ENCODE results near the gene SOX5.

The SOX5 gene

DNA sequence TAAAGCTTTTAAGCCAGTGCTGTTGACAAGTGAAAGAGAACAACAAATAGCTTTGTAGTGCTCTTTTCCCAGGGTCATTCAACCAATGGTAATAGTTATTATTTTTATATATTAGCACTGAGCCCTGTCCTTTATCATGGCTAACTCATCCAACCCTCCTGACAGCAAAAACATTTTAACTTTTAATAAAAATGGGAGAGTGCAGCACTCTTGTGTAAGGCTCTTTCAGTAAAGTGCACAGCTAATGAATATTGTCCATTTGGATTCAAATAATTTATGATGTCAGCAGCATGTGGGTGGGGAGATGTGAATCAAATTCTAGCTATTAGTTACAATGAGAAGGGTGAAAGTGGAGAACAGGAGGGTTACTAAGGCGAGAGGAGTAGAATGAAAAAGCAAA is 185.7 kb downstream of the SOX5 start:
- ATAC-seq (no peak), DNase-seq (no peak)
- Mint-ChIP-seq H3K27me3 (no peaks in the 10 kb centered on the region), H3K4me3 (no peak overlapping the region), H3K27ac (no peak overlapping the region), H3K4me1 (no peaks in the 10 kb centered on the region), H3K9me3 (no peaks in the 10 kb centered on the region)

DNA sequence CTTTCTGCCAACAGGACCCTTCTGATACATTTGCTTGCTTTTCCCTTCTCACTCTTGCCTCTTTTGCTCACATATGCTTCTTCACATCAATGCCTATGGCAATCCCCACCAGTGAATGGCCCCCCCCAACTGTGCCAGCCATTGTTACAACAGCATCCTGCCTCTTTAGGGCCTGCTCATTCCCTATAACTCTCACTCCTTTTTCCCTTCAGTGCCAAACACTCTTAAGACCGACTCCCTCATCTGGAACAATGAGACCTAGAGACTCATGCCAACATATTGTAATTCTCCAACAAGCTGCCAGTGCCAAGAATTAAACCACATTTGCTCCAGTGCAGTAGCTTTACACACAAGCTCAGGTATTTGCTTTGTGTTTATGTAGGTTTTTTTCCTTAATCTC is 189.0 kb downstream of the SOX5 start:
- Mint-ChIP-seq H3K9me3 (no peaks in the 10 kb centered on the region), H3K27ac (no peak overlapping the region), H3K4me3 (no peak overlapping the region), H3K4me1 (no peaks in the 10 kb centered on the region), H3K27me3 (no peaks in the 10 kb centered on the region)
- ATAC-seq (no peak), DNase-seq (no peak)

DNA sequence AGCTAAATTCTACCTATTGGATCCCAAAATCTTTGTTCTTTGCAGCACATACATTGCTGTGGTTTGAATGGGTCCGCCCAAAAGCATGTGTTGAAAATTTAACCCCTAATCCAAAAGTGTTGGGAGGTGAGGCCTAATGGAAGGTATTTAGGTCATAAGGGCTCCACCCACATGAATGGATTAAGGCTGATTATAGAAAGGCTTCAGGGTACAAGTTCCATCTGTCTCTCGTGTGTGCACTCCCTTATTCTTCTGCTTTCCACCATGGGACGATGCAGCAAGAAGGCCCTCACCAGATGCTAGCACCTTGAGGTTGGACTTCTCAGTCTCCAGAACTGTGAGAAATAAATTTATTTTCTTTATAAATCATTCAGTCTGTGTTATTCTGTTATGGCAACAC is 190.9 kb downstream of the SOX5 start:
- ATAC-seq (no peak), DNase-seq (no peak)
- H3K4me3 Mint-ChIP-seq = no peak overlapping the region
- no peaks in the 10 kb centered on the region for H3K4me1 Mint-ChIP-seq
- no peaks in the 10 kb centered on the region for H3K9me3 Mint-ChIP-seq
- no peaks in the 10 kb centered on the region for H3K27me3 Mint-ChIP-seq
- no peak overlapping the region for H3K27ac Mint-ChIP-seq

DNA sequence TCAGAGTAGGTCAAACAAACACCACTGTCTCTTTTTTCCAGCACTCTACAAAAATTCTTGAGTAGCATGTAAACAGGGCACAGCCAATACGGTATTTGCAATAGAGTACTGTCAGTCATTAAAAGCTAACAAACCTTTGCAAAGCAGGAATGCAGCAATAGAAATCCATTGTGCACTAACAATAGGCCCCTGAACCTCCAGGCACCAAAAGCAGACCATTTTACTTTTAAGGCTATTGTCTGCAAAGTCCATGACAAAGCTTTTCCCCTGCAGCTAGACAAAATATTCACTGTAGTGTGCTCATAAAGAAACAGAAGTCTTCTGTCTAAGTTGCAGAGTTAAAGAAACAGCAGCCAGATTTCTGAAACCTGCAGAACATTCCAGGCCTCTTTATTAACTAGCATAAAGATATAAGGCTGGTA is 191.9 kb downstream of the SOX5 start:
- no peak overlapping the region for H3K27ac Mint-ChIP-seq
- ATAC-seq (no peak), DNase-seq (no peak)
- H3K4me3 Mint-ChIP-seq = no peak overlapping the region
- H3K27me3 Mint-ChIP-seq = no peaks in the 10 kb centered on the region
- no peaks in the 10 kb centered on the region for H3K9me3 Mint-ChIP-seq
- no peaks in the 10 kb centered on the region for H3K4me1 Mint-ChIP-seq

DNA sequence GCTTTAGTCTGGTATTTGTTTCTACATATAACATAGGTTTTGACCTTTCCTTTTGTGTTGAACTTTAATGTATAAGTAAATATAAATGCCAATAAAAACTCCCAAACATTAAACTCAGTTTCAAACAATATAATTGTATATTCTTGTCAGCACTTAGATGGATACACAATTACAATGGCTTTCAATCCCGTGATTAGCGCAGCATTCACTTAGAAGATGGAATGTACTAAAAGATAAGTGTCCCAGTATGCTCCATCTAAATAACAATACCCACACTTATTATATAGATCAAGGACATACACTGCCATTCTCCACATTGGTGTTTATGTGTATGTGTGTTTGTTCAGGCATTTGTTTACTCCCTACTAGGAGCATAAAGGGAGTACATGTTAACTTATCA is 193.1 kb downstream of the SOX5 start:
- no peaks in the 10 kb centered on the region for H3K27me3 Mint-ChIP-seq
- DNase-seq = no peak
- H3K4me3 Mint-ChIP-seq = no peak overlapping the region
- no peaks in the 10 kb centered on the region for H3K4me1 Mint-ChIP-seq
- ATAC-seq = no peak
- H3K27ac Mint-ChIP-seq = no peak overlapping the region
- no peaks in the 10 kb centered on the region for H3K9me3 Mint-ChIP-seq

DNA sequence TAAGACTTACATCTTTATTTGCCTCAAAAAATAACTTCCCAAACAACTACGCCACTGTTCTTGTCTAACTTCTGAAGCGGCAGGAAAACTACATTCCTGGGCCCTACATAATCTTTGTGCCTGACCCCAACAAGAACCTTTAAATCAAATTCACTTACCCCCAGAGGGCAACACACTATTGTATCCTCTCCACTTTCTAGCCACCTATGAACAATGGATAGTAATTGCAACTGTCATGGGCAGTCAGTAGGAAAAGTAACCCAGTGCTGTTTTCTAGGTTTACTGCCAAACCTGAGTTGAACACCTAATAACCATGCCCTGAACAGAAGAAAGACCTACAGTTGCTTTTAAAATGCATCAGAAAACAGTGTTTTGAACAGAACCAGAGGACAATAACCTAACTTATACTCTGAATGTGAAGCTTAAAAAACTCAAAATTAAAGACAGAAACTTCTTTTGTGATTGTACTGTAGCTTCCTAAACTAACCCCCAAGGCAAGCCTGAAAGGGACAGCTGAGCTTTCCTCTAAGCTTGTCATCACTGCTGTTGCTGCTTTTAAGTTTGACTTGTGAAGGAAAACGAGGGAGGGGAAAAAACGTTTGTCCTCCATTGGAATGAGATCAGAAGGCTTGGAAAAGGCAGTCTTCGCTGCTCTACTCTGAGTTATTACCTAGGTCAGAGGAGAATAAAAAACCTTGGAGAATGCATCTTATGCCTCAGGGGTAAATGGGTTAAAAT is 195.7 kb downstream of the SOX5 start:
- DNase-seq = no peak
- Mint-ChIP-seq H3K9me3 (no peaks in the 10 kb centered on the region), H3K4me3 (no peak overlapping the region), H3K4me1 (no peaks in the 10 kb centered on the region), H3K27ac (no peak overlapping the region), H3K27me3 (no peaks in the 10 kb centered on the region)
- no peak for ATAC-seq

DNA sequence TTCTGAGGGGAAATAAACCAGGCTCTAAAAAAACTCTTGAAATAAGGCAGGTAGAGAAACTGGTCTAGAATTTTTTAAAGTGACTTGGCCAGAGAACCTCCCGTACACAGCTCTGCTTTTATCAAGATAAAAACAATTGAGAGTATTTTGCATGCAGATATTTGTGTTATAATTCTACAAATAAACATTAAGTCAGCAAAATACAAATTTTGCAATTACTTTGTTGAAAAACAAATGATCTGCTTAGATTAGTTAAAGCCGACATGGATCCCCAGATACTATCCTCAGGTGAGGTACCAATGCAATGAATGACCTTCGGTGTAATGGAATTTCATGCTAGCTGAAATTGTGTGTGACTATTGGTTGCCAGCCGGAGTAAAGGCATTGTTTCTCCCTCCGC is 197.2 kb downstream of the SOX5 start:
- Mint-ChIP-seq H3K27me3 (no peaks in the 10 kb centered on the region), H3K9me3 (peaks cover 5% of the 10 kb centered on the region in 2 donors), H3K4me1 (no peaks in the 10 kb centered on the region), H3K27ac (no peak overlapping the region), H3K4me3 (no peak overlapping the region)
- ATAC-seq (no peak), DNase-seq (no peak)

DNA sequence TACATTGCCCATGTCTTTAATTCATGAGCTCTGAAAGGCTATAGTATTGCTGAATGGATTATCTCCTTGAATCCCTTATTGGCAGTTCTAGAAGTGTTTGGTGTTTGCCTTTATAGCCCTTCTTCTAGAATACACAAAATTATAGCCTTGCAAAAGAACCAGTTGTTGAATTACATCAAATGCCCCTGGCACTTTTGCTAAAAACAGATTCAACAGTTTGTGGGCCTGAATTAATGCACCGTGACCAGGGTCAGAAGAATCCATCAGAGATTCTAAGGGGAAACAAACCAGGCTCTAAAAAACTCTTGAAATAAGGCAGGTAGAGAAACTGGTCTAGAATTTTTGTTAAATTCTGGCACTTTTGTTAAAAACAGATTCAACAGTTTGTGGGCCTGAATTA is 197.8 kb downstream of the SOX5 start:
- no peaks in the 10 kb centered on the region for H3K4me1 Mint-ChIP-seq
- no peak overlapping the region for H3K4me3 Mint-ChIP-seq

DNA sequence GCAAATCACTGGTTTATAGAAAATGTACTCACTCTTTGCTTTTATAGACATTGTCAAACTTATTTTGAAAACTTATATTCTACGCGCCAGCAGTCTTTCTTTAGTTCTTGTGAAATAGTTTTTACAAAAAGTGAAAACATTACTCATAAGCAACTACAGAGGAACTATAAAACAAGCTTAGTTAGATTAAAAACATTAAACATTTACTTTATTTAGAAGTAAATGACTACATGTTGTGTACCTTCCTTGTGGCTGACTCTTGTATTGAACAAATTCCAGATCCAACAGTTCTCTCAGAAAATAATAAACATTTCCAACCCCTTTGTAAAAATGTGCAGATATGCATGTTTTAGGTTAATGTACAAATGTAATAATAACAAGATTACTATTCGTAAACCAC is 198.5 kb downstream of the SOX5 start:
- Mint-ChIP-seq H3K27ac (no peak overlapping the region), H3K27me3 (no peaks in the 10 kb centered on the region), H3K4me1 (no peaks in the 10 kb centered on the region), H3K9me3 (peaks cover 8 to 11% of the 10 kb centered on the region in 2 donors), H3K4me3 (no peak overlapping the region)
- DNase-seq = no peak
- ATAC-seq = no peak

More for the DNA sequence above, 197.8 kb downstream of the SOX5 start:
- no peaks in the 10 kb centered on the region for H3K27me3 Mint-ChIP-seq
- peaks cover 8 to 11% of the 10 kb centered on the region in 2 donors for H3K9me3 Mint-ChIP-seq
- no peak overlapping the region for H3K27ac Mint-ChIP-seq
- ATAC-seq = no peak
- DNase-seq = no peak

DNA sequence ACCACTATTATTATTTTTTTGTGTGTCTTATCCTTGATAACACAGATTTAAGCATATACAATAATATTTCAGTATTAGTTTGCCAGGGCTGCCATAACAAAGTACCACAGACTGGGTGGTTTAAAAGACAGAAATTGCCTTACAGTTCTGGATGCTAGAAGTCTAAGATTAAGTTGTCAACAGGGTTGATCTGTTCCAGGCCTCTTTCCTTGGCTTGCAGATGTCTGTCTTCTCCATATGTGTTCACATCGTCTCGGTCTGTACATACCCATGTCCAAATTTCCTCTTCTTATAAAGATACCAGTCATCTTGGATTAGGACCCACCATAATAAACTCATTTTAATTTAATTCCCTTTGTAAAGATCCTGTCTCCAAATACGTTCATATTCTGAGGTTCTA is 204.8 kb downstream of the SOX5 start:
- DNase-seq = no peak
- Mint-ChIP-seq H3K27ac (no peak overlapping the region), H3K27me3 (no peaks in the 10 kb centered on the region), H3K4me1 (no peaks in the 10 kb centered on the region), H3K9me3 (peaks cover 13 to 19% of the 10 kb centered on the region in 2 donors), H3K4me3 (no peak overlapping the region)
- no peak for ATAC-seq

DNA sequence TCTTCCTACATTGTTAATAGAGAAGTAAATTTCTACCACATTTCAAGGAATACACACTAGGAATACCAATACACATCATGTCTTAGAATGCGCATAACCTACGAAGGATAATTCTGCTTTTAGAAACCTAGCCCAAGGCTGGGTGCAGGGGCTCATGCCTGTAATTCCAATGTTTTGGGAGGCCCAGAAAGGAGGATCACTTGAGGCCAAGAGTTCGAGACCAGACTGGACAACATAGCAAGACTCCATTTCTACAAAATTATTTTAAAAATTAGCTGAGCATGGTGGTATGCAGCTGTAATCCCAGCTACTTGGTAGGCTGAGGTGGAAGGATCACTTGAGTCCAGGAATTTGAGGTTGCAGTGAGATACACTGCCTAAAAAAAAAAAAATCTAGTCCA is 206.9 kb downstream of the SOX5 start:
- ATAC-seq (no peak), DNase-seq (no peak)
- H3K4me3 Mint-ChIP-seq = no peak overlapping the region
- H3K4me1 Mint-ChIP-seq = no peaks in the 10 kb centered on the region
- H3K27ac Mint-ChIP-seq = no peak overlapping the region
- peaks cover 11 to 23% of the 10 kb centered on the region in 2 donors for H3K9me3 Mint-ChIP-seq
- no peaks in the 10 kb centered on the region for H3K27me3 Mint-ChIP-seq

DNA sequence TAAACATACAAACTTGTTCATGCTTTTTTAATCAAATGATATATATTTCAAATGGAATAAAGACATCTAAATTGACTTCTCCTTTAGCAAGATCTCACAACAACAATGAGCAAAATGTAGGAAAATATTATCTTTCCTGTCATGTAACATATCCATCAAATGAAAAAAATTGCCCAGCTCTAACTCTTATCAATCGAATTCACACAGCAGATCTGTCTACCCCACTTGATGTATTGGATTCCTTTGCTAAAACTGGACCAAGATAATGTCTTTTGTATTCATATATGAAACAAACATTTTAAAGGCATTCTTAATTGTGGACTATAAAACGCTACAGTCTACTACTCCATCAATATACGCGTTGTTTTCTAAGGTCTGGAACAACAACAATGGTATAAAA is 218.0 kb downstream of the SOX5 start:
- Mint-ChIP-seq H3K9me3 (peaks cover 0 to 4% of the 10 kb centered on the region in 2 donors), H3K27ac (no peak overlapping the region), H3K4me3 (no peak overlapping the region), H3K27me3 (no peaks in the 10 kb centered on the region), H3K4me1 (no peaks in the 10 kb centered on the region)
- ATAC-seq = no peak
- DNase-seq = no peak

DNA sequence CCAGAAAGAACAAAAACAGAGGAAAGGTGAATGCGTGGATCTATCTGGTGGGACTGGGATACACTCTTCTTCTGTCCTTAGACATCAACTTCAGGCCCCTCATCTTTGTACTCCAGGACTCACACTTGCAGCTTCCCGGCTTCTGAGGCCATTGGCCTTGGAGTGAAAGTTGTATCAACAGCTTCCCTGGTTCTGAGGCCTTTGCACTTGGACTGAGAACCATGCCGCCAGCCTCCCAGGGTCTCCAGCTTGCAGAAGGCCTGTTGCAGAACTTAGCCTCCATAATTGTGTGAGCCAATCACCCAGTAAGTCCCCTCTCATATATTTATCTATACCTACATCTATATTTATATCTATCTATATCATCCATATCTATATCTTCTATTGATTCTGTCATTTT is 218.4 kb downstream of the SOX5 start:
- DNase-seq (no peak), ATAC-seq (no peak)
- Mint-ChIP-seq H3K4me3 (no peak overlapping the region), H3K9me3 (peaks cover 0 to 4% of the 10 kb centered on the region in 2 donors), H3K4me1 (no peaks in the 10 kb centered on the region), H3K27me3 (no peaks in the 10 kb centered on the region), H3K27ac (no peak overlapping the region)

DNA sequence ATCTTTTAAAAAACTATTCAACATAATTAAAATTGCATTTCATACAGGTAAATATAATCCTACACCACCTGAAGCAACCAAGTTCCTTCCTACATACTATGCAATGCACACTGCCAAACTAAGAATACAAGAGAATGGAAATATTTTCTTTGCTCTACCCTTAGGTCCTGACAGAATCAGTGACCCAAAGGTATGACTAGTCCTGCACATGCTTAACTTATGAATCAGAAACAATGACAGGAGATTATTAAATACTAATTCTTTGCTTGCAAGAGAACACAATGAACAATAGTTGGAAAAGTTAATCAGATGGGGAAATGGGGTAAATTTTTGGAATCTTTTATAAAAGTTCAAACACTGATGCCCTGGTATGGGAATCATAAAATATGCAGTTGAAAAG is 220.1 kb downstream of the SOX5 start:
- ATAC-seq (no peak), DNase-seq (no peak)
- Mint-ChIP-seq H3K27me3 (no peaks in the 10 kb centered on the region), H3K27ac (no peak overlapping the region), H3K9me3 (peaks cover 7 to 10% of the 10 kb centered on the region in 2 donors), H3K4me1 (no peaks in the 10 kb centered on the region), H3K4me3 (no peak overlapping the region)

DNA sequence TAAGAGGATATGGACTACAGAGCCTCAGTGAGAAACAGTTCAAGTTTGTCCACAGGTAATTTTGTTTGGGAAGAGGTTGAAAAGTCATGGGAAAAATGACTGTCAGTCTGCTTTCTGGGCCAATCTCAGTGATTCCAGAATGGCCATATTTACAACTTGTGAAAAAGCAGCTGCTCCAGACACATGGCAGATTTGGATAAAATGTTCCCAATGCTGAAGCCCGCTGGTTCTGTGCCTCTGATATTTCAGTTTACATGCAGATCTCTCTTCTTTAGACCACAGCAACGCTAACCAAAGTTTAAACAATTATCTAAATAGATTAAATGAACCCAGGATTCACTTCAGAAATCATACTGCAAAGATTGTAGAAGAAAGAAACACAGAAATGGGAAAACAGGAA is 222.8 kb downstream of the SOX5 start:
- no peak for ATAC-seq

DNA sequence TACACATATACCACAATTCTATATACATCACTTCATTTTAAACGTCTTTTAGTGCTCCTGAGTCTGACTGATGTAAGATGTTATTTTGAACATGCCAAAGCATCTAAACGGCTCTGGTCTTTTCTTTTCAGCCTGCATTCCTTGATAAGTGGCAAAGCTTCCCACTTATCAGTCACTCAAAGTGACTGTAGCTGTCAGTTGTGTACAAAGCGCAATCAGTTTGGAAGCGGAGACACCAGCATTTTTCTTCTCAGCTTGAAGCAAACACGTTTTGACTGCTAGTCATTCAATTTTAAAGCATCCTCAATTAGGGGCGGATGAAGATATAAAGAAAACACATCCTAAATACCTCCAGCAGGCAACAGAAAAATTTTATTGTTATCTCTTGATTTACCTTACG is 226.8 kb downstream of the SOX5 start:
- Mint-ChIP-seq H3K4me1 (no peaks in the 10 kb centered on the region), H3K27me3 (no peaks in the 10 kb centered on the region), H3K9me3 (peaks cover 7 to 15% of the 10 kb centered on the region in 2 donors), H3K27ac (no peak overlapping the region), H3K4me3 (no peak overlapping the region)
- ATAC-seq = no peak
- DNase-seq = no peak

More for the DNA sequence above, 222.8 kb downstream of the SOX5 start:
- no peak overlapping the region for H3K27ac Mint-ChIP-seq
- H3K27me3 Mint-ChIP-seq = no peaks in the 10 kb centered on the region
- no peak overlapping the region for H3K4me3 Mint-ChIP-seq
- peaks cover 7 to 15% of the 10 kb centered on the region in 2 donors for H3K9me3 Mint-ChIP-seq
- DNase-seq = no peak
- H3K4me1 Mint-ChIP-seq = no peaks in the 10 kb centered on the region

DNA sequence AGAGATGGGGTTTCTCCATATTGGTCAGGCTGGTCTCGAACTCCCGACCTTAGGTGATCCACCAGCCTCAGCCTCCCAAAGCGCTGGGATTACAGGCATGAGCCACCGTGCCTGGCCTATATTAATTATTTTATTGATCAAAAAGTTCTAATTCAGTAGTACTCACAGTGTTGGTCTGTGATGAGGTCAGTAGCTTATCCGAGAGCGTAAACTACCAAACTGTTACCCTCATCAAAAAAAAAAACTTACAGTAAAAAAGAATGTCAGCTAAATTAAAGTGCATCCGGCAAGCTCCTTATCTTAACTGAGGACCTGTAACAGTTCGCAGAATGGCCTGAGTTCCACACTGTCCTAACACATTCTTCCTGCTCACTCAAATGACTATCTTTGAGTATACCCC is 228.2 kb downstream of the SOX5 start:
- Mint-ChIP-seq H3K4me1 (no peaks in the 10 kb centered on the region), H3K27me3 (no peaks in the 10 kb centered on the region), H3K27ac (no peak overlapping the region), H3K4me3 (no peak overlapping the region), H3K9me3 (peaks cover 7 to 15% of the 10 kb centered on the region in 2 donors)
- DNase-seq = no peak
- ATAC-seq = no peak

Measured in stimulated activated naive CD8-positive, alpha-beta T cell treated with anti-CD3 and anti-CD28 coated beads, Interleukin-15, amount 100 ng/mL, for 72 hours (primary cell).